GM21529 (cell line): ENCODE measurements around the gene SENP1.

Experiments
- ATAC-seq: cut with Tn5 transposase; IDR thresholded peaks from one replicate; pipeline ENCODE4 v1.9.1; 2021; ENCODE audit not compliant: unreplicated experiment

Gene SENP1

DNA sequence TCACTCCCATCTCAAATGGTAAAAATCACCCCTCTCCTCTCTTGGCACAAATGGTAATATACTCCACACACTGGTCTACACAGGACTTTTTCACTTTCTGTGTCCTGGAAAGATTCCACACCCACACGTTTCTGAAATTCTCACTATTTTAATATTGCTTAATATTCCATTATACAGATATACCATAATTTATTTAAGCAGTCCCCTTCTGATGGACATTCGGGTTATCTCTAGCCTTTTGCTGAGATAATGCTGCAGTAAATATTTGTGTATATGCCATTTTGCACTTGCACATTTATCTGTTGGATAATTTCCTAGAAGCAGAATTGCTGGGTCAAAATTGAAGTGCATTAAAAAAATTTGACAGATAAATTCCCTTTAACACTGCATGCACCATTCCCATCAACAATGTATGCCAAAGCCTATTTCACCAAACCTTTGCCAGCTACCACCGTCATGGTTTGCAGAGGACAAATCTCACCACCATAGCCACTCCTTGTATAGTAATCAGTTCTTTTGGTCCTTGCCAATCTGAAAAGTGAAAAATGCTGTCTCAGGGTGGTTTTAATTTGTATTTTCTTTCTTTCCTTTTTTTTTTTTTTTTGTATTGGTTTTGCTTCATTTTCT lies 86.1 kb downstream of the SENP1 start:
- no peak for ATAC-seq

DNA sequence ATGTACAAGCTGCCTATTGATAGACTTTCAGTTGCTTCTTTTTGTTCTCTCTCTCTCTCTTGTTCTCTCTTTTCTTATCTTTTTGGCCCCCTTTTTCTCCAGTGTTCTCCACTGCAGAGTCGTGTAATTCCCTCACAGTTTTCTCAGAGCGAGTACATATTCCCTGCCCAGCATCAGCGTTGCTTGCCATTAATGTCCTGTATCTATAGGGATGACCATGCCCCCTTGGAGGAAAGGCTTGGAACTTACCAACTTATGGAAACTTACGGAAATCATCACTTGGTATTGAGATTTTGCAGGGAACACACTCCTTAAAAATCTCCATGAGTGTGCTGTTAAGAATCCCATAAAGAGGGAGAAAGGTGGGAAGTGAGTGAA lies 87.3 kb downstream of the SENP1 start:
- no peak for ATAC-seq

DNA sequence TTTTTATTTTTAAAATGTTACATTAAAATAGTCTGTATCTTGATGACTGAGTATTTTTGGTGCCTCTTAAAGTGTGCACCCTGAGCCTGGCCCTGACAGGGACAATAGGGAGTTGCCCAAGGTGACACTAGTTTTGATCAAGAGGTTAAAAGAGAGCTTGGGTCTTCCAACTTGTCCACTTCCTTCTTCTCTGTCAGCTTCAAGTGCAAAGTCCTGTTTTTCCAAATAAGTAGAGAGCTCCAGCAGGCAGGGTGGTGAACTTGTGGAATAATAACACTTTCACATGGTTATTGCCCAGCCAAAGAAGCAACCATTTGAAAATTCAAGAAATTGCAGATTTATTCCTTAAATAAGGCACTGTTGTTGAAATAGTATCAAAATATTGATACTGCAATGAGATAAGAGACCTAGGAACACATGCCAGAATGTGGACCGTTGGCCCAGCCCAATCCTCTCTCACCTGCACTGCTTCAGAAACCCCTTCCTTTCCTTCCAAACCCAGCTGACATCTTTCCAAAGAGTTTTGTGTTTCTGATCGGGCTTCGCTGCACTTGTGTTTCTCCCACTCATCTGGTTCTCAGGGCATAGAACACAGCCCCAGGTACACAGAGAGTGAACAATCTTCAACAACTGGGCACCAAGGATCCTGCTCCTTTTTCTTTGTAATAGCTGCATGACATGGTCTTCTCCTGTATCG lies 87.8 kb downstream of the SENP1 start:
- ATAC-seq: no peak

DNA sequence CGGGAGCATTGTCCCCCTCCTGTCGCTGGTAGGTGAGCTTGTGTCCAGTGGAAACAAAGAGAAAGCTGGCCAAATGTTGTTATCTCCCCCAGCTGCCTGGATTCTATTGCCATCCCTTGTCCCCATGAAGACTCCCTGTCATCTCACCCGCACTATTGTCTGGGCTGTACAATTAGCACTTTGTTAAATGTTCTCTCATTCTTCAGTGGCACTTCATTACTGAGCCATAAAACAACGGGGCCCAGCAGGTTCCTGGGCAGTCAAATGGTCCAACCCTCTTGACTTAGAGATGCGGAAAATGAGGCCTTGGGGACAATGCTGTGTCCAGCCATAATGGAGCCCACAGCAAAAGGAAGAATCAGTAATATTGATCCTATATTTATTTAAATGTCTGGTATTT lies 88.4 kb downstream of the SENP1 start:
- no peak for ATAC-seq

DNA sequence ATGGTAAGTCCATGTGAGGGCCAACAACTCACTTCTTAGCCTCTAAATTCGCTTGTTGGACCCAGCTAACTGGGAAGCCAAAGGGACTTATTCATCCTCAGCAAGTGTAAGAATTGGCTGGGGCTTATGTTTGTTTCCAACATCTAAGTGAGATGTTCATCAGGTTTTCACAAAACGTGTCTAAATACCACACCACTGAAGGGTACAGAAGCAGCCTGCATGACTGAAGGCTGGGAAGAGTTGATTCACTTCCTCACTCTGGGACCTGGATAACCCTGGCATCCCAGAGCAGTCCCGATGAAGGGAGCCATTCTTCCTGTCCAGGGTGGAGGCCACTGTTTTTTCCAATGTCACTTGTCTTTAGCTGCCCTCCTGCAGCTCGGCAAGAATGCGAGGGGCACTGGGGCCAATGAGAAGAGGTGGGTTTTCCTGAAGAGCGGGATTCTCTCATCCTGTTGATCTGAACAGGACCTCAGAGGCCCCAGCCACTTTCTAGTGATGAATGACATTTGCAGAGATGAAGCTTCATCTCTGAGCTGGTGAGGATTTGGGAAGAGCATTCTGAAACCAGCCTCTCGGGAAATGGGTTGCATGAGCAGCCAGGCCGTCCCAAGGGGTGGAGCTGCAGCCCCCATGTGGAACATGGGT lies 89.4 kb downstream of the SENP1 start:
- no peak for ATAC-seq

DNA sequence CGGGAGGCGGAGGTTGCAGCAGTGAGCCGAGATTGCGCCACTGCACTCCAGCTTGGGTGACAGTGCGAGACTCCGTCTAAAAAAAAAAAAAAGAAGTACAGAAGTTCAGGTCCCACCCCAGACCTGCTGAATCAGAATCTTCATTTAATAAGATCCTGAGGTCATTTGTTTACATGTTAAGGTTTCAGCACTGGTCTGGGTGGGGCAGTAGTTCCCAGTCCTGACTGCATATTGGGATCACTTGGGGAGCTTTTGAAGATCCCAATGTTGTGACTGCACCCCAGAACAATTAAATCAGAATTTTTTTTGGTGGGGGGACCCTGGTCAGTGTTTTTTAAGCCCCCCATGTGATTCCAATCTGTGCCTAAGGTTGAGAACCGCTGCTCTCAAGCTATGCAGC lies 89.9 kb downstream of the SENP1 start:
- ATAC-seq: no peak

DNA sequence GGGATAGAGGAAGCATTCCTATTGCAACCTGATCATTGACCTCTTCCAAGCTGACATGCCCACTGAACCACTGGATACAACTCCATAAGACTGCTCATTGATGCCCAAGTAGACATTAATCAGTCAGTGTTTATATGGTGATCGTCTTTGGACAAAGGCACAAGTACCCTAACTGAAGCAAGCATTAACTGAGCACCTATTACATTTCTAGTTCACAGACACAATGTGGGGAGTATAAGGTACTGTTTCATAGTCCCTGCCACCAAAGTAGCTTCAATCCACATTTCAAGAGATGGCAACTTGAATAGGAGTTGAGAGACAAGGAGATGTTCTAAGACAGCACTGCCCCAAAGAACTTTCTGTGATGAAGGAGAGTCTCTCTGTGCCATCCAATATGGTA lies 90.8 kb downstream of the SENP1 start:
- ATAC-seq: no peak

GRCh38 chr12:48013287-48013686 lies 92.6 kb downstream of the SENP1 start:
- no peak for ATAC-seq

DNA sequence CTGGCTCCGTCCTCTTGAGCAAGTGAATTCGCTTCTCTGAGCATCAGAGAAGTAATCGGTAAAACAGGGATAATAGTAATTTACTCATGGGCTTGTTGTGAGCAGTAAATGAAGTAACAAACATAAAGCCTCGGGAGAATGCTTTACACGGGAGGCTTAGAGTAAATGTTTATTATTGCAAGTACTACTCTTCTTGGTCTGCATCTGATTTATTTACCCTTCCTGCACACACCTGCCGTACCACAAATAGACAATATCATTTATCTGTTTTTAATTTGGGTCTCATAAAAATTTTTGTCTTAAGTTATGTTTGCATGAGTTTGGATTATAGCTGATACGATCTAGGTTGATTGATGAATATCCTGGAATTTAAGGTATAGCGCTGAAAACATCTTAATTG lies 93.8 kb downstream of the SENP1 start:
- no peak for ATAC-seq

DNA sequence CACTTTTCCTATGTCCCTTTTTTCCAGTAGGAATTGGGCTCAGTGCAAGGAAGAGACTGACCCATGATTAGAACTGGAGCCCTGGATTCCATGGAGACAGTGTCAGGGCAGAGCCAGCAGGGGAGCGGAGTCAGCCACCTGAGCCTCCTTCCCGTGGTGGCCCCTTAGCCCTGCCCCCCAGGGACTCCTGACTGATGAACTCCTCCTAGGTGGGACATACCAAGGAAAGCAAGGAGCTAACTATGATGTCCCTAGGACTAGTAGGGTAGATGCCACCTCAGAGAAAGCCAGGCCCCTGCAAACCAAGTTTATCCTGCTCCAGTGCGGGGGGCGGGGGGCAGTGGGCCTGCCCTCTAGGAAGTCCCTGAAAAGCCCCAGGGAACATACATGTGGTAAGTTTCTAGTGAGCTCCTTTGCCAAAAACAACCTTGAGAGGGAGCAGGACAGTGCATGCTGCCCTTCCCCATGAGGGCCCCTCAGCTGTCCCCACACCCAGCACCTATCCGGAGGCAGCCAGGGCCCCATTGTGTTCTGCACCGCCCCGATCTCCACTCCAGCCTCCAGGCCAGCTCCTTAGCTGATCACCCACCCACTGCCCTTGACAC lies 95.4 kb downstream of the SENP1 start:
- no peak for ATAC-seq

GRCh38 chr12:48009471-48009870 lies 96.4 kb downstream of the SENP1 start:
- ATAC-seq: no peak

GRCh38 chr12:48008950-48009349 lies 96.9 kb downstream of the SENP1 start:
- ATAC-seq: no peak

DNA sequence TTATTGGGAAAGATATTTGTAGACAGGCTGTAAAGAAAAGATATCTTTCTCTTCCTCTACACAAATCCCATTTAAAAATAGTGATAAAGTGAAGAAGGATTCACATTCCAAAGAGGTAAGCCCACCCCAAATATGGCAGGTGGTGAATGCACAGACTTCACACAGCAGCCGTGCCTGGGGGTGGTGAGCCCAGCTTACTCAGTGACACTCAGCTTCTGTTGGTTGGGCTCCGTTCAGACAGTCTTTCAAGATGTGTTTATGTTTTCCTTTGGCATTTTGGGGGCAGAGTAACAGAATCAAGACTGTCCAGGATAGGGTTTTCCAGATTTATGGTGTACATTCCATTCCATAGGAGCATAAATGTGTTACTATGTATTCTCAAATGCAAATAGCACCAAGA lies 97.5 kb downstream of the SENP1 start:
- no peak for ATAC-seq

DNA sequence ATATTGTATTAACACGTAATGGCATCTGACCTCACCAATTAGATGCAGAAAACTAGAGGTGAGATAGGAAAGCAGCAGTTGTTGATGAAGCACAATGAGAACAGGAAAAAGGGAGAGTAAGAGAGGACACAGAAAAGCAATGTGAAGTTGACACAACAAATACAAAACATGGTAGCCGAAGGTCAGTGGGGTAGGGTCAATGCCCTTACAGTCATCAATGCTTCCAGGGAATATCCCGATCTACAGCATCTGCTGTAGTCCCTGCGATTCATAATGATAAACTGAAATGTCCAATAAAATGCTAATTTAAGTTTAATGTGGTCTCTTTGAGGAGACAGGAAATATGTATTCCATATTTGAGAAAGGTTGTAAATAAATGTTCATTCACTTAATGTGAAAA lies 98.7 kb downstream of the SENP1 start:
- no peak for ATAC-seq

GRCh38 chr12:48005750-48006021 lies 100.2 kb downstream of the SENP1 start:
- no peak for ATAC-seq

- no peak for ATAC-seq
These were observed 100.7 kb downstream of the SENP1 start for GRCh38 chr12:48005001-48005749.

DNA sequence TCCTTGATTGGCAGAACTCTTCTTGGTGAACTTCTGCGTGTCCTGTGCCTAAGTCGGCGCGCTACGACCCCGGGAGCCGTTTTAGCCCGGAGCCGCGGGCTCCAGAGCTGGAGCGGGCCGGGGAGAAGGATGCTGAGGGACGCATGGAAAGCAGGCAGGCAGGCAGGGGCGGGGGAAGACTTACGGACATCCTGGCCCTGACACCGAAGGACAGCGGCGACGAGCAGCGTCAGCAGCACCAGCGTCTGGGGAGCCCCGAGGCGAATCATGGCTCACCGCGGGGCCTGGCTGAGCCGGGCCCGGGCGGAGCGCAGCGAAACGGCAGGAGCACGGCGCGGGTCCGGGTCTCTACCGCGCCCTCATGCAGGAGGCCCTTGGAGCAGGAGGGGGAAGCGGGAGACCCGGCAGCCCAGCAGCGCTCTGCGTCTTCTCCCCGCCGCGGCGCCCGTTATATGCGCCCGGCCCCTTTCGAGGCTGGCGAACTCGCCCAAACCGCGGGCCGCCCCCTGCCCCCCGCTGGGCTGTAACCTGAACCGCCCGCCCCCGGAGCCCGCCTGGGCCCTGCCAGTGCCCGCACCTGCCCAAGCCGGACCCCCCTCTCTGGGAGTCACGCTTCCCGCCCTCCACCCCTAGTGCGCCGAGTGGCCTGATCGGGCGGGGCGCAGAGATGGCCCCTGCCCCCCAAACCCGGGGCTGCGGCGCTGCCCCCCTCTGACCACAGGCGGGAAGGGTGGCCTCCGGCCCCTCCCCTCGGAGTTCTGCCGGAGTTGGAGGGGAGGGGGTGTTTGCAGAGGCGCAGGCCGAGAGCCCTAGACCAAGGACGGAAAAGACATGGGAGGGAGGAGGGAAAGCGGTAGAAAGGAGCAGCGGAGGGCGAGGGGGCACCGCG lies 101.6 kb downstream of the SENP1 start, which contains the start of gene COL2A1:
COL2A1 (minus strand) TSS at position 424 of the 889 bp plus-strand sequence; CDS start at position 269, 155 bp downstream.
- no peak for ATAC-seq

- ATAC-seq: no peak
These were observed 102.4 kb downstream of the SENP1 start for GRCh38 chr12:48003226-48004052.

DNA sequence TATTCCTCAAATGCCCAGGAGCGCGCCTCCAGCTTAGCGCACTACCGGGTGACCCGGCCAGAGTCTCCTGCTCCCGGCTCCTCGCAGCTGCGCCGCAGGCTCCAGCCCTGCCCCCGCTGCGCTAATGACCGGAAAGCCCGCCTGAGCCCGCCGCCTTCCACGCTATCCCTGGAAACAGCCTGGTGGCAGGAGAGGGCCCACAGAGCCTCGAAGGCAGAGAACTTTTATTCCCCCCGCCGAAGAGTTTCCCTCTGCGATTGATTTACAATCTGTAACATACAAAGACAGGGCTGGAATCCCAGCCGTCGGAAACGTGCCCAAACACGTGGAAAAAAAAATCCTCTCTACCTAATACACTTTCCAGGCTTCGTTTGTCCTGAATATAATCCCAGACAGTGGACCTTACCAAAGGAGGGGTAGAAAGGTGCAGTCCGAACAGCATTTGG lies 103.1 kb downstream of the SENP1 start:
- no peak for ATAC-seq

DNA sequence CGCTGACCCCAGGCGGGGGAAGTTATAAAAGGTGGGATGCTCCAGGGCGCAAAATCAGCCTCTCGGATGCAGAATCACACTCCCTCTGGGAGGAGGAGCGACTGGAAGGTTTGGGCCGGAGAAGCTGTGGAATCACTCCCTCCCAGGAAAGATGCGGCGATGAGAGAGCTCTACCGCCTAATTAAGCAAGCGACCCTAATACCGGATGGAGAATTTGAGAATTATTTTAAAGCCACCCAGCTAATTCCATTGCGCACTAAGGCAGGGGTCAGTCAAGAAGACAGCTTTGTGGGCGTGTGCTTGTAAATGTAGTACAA lies 103.5 kb downstream of the SENP1 start:
- no peak for ATAC-seq
